ENCODE data around the gene NEURL4. TPM values are rescaled to one million over a fixed set of nuclear protein-coding genes. Genes with fewer than 3 reads are reported as not detected.

Gene NEURL4
- total and polyA plus RNA-seq, 7 donors = 20.7 to 53.8 (median 26.8) TPM

DNA sequence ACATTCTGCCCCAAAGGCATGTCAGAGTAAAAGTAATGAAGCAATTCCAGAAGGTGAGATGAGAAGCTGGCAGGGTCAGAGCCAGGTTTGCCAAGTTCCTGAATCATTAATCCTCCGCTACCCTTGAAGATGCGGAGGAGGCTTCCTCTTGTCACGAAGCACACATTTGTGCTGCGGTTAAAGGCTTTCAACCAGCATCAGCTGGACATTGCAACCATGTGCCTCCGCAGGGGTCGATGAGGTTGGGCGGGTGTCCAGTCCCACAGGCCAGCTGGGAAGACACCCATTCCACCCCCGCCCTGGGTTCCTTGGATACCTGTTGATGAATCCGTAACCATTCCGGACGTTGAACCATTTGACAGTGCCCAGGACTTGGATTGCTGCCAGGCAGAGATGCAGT lies 36.0 kb downstream of the NEURL4 start:
- Histone ChIP-seq H3K27me3 (ENCODE audit: insufficient read depth in 3 of 3, low read length in 2 of 3) (peaks cover 0 to 9% (median 0%) of the 10 kb centered on the region in 3 donors), H3K4me3 (no peak overlapping the region), H3K36me3 (ENCODE audit: insufficient read depth in 1 of 2, low read depth in 1 of 2) (no peaks in the 10 kb centered on the region), H3K9me3 (no peaks in the 10 kb centered on the region), H3K27ac (peak overlapping the region; percentile 30), H3K4me1 (peaks cover 40% of the 10 kb centered on the region)
- ATAC-seq (peak in 1 of 4 donors; percentile 0), DNase-seq (no peak)
- TF ChIP-seq, protein P1, sequence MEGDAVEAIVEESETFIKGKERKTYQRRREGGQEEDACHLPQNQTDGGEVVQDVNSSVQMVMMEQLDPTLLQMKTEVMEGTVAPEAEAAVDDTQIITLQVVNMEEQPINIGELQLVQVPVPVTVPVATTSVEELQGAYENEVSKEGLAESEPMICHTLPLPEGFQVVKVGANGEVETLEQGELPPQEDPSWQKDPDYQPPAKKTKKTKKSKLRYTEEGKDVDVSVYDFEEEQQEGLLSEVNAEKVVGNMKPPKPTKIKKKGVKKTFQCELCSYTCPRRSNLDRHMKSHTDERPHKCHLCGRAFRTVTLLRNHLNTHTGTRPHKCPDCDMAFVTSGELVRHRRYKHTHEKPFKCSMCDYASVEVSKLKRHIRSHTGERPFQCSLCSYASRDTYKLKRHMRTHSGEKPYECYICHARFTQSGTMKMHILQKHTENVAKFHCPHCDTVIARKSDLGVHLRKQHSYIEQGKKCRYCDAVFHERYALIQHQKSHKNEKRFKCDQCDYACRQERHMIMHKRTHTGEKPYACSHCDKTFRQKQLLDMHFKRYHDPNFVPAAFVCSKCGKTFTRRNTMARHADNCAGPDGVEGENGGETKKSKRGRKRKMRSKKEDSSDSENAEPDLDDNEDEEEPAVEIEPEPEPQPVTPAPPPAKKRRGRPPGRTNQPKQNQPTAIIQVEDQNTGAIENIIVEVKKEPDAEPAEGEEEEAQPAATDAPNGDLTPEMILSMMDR (IDR thresholded peaks at IDR 0.05) = no peak
- intact Hi-C loops (cut with DNase I) = no loop called here
- WGBS, 3 donors = 54 to 67% (median 60%) methylated on average over 11 of the region's 11 CpGs

DNA sequence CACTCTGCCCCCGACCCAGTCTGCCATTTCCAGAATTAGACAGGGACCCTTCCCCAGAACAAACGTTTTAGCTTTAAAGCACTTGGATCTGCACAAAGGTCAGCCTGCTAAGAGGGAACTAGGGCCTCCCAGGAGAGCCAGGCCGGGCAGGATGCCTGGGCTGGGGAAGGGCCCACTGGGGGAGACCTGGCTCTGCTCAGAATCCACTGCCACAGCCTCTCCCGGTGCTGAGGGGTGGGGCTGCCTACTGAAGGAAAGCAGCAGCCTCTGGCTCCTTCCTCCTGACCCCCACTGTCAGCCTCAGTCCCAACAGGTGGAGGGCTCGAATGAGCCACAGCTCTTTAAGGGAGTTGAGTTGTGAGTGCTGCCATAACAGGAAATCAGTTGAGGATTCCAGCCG lies 36.4 kb downstream of the NEURL4 start:
- no peak for ATAC-seq
- WGBS, 3 donors = 10 to 23% (median 18%) methylated on average over 6 of the region's 6 CpGs
- peaks cover 0 to 3% of the 10 kb centered on the region in 2 donors for H3K36me3 ChIP-seq (ENCODE audit: insufficient read depth in 1 of 2, low read depth in 1 of 2)
- intact Hi-C loops (cut with DNase I) = no loop called here
- TF ChIP-seq, protein P1 (IDR thresholded peaks at IDR 0.05) = no peak
- no peak for DNase-seq
- H3K27ac ChIP-seq = peak overlapping the region; percentile 30
- peaks cover 40% of the 10 kb centered on the region for H3K4me1 ChIP-seq
- H3K9me3 ChIP-seq = no peaks in the 10 kb centered on the region
- H3K4me3 ChIP-seq = no peak overlapping the region
- peaks cover 0 to 9% (median 0%) of the 10 kb centered on the region in 3 donors for H3K27me3 ChIP-seq (ENCODE audit: insufficient read depth in 3 of 3, low read length in 2 of 3)

DNA sequence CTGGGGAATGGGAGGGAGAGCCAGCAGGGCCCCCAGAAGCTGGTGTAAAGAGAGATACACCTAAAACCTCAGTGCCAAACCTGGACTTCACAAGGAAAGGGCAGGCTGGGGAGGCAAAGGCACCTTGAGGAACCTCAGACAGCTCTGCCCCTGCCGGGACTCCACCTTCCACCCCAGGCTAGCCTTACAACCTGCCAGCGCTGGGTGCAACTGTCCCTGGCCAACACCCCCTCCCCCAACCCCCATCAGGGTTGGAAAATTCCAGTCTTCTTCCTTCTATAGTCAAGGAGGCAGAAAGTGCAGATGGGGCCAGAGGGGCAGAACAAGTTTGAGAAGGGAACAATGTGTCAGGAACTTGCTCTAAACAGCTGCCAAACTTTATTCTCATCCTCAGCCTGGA lies 36.9 kb downstream of the NEURL4 start:
- no peak for DNase-seq
- TF ChIP-seq, protein P1 (IDR thresholded peaks at IDR 0.05) = no peak
- H3K27me3 ChIP-seq (ENCODE audit: insufficient read depth in 3 of 3, low read length in 2 of 3) = peaks cover 0 to 9% (median 0%) of the 10 kb centered on the region in 3 donors
- intact Hi-C loops (cut with DNase I) = no loop called here
- no peaks in the 10 kb centered on the region for H3K9me3 ChIP-seq
- WGBS, 3 donors = 49 to 54% (median 52%) methylated on average over 2 of the region's 2 CpGs
- H3K27ac ChIP-seq = peak overlapping the region; percentile 30
- H3K4me1 ChIP-seq = peaks cover 40% of the 10 kb centered on the region
- H3K4me3 ChIP-seq = no peak overlapping the region
- peaks cover 0 to 8% of the 10 kb centered on the region in 2 donors for H3K36me3 ChIP-seq (ENCODE audit: insufficient read depth in 1 of 2, low read depth in 1 of 2)
- no peak for ATAC-seq

DNA sequence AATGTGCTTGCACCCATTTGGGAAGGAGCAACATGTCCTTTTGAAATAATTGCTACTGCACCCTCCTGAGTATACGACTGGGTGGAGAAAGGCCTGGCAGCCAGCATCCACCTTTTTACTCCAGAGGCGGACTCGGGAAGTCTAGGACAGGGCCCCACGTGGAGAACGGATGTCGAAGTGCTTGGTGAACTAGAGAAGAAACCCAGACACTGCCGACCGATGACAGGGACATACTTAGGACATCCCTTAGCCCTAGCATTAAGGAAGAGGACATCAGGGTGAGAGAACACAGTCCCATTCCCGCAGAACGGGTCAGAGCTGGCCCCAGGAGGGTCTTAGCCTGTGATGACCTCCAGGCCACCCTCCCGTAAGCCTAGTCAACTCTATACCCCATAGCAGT lies 38.5 kb downstream of the NEURL4 start:
- H3K9me3 ChIP-seq = no peaks in the 10 kb centered on the region
- H3K27me3 ChIP-seq (ENCODE audit: insufficient read depth in 3 of 3, low read length in 2 of 3) = peaks cover 0 to 9% (median 0%) of the 10 kb centered on the region in 3 donors
- intact Hi-C loops (cut with DNase I) = no loop called here
- DNase-seq (peak in 1 of 2 donors; percentile 56), ATAC-seq (peak in 3 of 4 donors; percentile 1 to 20 (median 15))
- no peak overlapping the region for H3K4me3 ChIP-seq
- TF ChIP-seq, protein P1 (IDR thresholded peaks at IDR 0.05) = no peak
- peaks cover 0 to 22% of the 10 kb centered on the region in 2 donors for H3K36me3 ChIP-seq (ENCODE audit: insufficient read depth in 1 of 2, low read depth in 1 of 2)
- H3K27ac ChIP-seq = peak overlapping the region; percentile 46
- H3K4me1 ChIP-seq = peaks cover 30% of the 10 kb centered on the region
- 30 to 63% (median 36%) methylated on average over 11 of the region's 11 CpGs for WGBS, 3 donors

DNA sequence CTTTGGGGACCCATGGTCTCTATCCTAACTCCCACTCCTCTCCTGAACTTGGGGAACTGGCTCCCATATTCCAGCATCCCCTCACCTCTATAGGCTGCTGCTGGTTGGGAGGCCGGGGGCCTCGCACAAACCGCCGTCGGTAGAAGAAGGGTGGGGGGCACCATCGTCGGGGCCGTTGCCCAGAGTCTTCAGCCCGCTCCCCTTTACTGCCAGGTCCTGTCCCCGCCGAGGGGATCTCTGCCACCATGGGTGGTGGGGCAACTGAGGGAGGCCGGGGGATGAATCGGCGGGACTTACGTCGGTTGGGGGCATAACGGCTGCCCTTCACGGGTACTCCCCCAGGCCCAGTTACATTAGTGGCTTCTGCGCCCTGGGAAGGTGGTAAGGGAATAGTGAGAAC lies 39.0 kb downstream of the NEURL4 start:
- ATAC-seq (peak in 3 of 4 donors; percentile 2 to 14 (median 3)), DNase-seq (peak in 1 of 2 donors; percentile 57)
- 46 to 79% (median 62%) methylated on average over 19 of the region's 19 CpGs for WGBS, 3 donors
- Histone ChIP-seq H3K27me3 (ENCODE audit: insufficient read depth in 3 of 3, low read length in 2 of 3) (peaks cover 0 to 9% (median 0%) of the 10 kb centered on the region in 3 donors), H3K9me3 (no peaks in the 10 kb centered on the region), H3K36me3 (ENCODE audit: insufficient read depth in 1 of 2, low read depth in 1 of 2) (peaks cover 0 to 27% of the 10 kb centered on the region in 2 donors), H3K27ac (peak overlapping the region; percentile 46), H3K4me1 (peaks cover 29% of the 10 kb centered on the region), H3K4me3 (no peak overlapping the region)
- TF ChIP-seq, protein P1 (IDR thresholded peaks at IDR 0.05) = no peak
- intact Hi-C loops (cut with DNase I) = no loop called here

All from psoas muscle (tissue), 8 donors.